LNCAP (cell line): ENCODE results near the gene BIN2.

Experiments used
- TF ChIP-seq, protein P1 (sequence below): fragments of 450-650 bp; IDR thresholded peaks from 2 replicates; pipeline ENCODE4 v1.5.1; 2017; ENCODE audit warnings: mild to moderate bottlenecking

The BIN2 gene

DNA sequence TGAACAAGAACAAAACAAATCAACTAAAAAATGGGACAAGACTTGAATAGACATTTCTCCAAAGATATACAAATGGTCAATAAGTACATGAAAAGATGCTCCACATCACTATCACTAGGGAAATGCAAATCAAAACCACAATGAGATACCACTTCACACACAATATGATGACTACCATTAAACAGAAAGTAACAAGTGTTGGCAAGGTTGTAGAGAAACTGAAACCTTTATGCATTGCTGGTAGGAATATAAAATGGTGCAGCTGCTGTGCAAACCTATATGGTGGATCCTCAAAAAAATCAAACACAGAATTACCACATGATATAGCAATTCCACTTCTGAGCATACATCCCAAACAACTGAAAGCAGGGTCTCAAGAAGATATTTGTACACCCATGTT, 59.0 kb downstream of the BIN2 start:
- TF ChIP-seq, protein P1, sequence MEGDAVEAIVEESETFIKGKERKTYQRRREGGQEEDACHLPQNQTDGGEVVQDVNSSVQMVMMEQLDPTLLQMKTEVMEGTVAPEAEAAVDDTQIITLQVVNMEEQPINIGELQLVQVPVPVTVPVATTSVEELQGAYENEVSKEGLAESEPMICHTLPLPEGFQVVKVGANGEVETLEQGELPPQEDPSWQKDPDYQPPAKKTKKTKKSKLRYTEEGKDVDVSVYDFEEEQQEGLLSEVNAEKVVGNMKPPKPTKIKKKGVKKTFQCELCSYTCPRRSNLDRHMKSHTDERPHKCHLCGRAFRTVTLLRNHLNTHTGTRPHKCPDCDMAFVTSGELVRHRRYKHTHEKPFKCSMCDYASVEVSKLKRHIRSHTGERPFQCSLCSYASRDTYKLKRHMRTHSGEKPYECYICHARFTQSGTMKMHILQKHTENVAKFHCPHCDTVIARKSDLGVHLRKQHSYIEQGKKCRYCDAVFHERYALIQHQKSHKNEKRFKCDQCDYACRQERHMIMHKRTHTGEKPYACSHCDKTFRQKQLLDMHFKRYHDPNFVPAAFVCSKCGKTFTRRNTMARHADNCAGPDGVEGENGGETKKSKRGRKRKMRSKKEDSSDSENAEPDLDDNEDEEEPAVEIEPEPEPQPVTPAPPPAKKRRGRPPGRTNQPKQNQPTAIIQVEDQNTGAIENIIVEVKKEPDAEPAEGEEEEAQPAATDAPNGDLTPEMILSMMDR: no peak

DNA sequence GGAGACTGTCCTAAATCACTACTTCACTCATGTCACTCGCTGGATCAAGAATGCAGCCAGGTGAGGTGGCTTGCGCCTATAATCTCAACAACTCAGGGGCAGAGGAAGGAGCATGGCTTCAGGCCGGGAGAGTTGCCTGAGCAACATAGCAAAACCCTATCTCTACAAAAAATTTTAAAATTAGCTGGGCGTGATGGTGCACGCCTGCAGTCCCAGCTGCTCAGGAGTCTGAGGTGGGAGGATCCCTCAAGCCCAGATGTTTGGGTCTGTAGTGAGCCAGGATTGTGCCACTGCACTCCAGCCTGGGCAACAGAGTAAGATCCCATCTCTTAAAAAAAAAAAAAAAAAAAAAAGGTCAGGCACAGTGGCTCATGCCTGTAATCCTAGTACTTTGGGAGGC, 59.7 kb downstream of the BIN2 start:
- TF ChIP-seq, protein P1: no peak

DNA sequence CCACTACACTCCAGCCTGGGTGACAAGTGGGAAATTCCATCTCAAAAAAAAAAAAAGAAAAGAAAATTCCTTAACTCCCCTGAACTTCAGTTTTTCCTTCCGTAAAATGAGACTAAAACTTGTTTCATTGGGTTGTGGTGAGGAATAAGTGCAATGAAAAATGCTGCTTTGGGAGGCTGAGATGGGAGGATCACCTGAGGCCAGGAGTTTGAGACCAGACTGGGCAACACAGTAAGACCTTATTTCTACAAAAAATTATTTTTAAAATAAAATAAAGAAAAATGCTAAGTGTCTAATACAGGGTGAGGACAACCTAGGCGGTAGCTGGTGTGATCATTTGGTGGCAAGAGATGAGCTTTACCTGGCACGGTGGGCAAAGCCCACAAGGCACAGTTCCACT, 60.6 kb downstream of the BIN2 start:
- TF ChIP-seq, protein P1: no peak

DNA sequence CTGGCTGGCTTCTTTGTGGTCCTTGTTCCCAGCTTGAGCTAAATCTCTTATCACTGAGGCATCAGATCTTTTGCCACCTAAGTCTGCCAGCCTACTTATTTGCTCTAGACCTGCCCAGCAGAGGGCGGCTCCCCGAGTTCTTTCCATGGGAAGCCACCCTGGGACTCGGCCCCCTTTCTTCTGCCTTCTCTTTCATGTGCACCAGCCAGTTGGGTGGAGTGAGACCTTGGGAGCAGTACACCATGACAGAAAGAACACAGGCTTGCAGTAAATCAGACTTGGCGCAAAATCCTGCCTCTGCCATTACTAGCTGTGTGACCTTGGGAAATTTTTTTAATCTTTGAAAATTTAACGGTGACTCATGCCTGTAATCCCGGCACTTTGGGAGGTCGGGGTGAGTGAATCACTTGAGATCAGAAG, 61.2 kb downstream of the BIN2 start:
- TF ChIP-seq, protein P1: peak; percentile 47

DNA sequence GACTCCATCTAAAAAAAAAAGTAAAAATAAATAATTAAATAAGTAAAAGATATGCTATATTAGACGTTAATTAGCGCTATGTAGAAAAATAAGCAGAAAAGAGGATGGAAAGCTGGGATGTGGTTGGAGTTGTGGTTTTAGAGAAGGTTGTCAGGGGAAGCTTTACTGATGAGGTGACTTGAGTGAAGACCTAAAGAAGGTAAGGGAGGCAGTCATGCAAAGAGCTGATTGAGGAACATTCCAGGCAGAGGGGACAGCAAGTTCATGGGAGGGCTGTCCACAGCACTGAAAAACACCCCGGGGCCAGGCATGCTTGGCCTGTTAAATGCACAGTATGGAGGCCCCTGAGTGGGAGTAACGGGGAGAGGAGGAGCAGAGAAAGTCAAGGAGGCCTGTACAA, 69.4 kb downstream of the BIN2 start:
- TF ChIP-seq, protein P1: no peak

DNA sequence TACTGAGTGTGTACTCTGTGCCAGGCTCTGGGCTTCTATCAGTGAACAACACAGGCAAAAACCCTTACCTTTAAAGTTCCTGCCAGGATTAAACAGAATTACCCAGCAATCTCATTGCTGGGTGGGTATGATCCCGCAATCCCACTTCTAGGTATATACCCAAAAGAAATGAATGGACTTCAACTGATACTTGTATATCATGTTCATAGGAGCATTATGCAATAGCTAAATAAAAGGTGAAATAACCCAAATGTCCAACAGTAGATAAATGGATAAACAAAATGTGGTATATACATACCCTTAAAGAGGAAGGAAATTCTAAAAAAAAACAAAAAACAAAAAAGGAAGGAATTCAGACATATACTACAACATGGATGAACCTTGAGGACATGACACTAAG, 70.7 kb downstream of the BIN2 start:
- TF ChIP-seq, protein P1: no peak

DNA sequence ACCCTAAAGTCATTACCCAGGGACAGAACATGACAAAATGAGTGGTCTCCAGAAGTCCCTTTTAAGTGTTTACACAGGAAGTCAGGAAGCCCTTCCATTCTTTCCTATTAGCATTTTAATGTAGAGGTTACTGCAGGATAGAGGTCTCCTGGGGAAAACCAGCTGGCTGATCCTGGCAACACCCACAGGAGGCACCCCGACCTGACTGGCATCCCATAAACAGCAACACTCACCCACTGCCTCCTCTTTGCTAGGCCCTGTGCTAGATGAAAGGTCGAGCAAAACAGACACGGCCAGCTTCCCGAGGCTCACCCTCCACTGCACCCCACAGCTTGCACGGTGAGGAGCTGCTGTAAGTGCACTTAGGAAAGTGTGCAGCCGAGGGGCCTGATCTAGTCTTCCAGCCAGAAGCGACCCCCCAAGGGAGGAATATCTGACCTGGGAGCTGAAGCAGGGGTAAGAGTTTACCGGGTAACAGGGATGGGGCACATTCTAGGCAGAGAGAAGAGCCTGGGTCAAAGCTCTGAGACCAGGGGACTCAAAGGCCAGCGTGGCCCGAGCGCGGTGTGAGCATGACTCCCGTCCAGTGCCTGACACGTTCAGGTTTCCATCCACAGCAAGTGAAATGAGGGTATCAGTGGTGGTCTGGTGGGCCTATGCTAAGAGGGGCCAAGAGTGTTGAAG, 76.3 kb downstream of the BIN2 start:
- TF ChIP-seq, protein P1: no peak
